Ishikawa (cell line): ENCODE data around the gene ZNF554.

ENCODE experiments used
- CREB1 ChIP-seq: IDR thresholded peaks from 2 replicates; pipeline ENCODE4 v1.6.1; 2012; ENCODE audit warnings: low read depth
- EP300 ChIP-seq: IDR thresholded peaks from 2 replicates; pipeline ENCODE4 v1.6.1; 2012; ENCODE audit warnings: borderline replicate concordance
- FOXM1 ChIP-seq: IDR thresholded peaks from 2 replicates; pipeline ENCODE4 v1.6.1; 2012; ENCODE audit warnings: low read depth, borderline replicate concordance
- MAX ChIP-seq: IDR thresholded peaks from 2 replicates; pipeline ENCODE4 v1.6.1; 2012
- REST ChIP-seq: IDR thresholded peaks from 2 replicates; pipeline ENCODE4 v1.6.1; 2012; ENCODE audit warnings: low read depth, mild to moderate bottlenecking
- TAF1 ChIP-seq: IDR thresholded peaks from 2 replicates; pipeline ENCODE4 v1.6.1; 2012; ENCODE audit warnings: low read depth, mild to moderate bottlenecking
- USF1 ChIP-seq: IDR thresholded peaks from 2 replicates; pipeline ENCODE4 v1.6.1; 2012
- YY1 ChIP-seq: IDR thresholded peaks from 2 replicates; pipeline ENCODE4 v1.6.1; 2012; ENCODE audit warnings: low read depth

GRCh38 chr19:2793126-2793525, 26.5 kb upstream of the ZNF554 start:
- TF ChIP-seq YY1 (no peak), MAX (no peak), REST (no peak), EP300 (no peak), TAF1 (no peak), USF1 (no peak), CREB1 (no peak), FOXM1 (no peak)
